Stimulated activated CD4-positive, alpha-beta T cell treated with anti-CD3 and anti-CD28 coated beads, Interleukin-4, amount 100 ng/mL, for 48 hours (primary cell): ENCODE measurements around the gene SCP2.

Source experiments
- DNase-seq, 2 donors: peaks; one replicate each; pipeline ENCODE4 v3.0.0-alpha.2; 2020; ENCODE audit warnings: low read depth in 2 of 2

Gene SCP2

GRCh38 chr1:53080769-53081168 lies 153.7 kb downstream of the SCP2 start:
- no peak for DNase-seq

DNA sequence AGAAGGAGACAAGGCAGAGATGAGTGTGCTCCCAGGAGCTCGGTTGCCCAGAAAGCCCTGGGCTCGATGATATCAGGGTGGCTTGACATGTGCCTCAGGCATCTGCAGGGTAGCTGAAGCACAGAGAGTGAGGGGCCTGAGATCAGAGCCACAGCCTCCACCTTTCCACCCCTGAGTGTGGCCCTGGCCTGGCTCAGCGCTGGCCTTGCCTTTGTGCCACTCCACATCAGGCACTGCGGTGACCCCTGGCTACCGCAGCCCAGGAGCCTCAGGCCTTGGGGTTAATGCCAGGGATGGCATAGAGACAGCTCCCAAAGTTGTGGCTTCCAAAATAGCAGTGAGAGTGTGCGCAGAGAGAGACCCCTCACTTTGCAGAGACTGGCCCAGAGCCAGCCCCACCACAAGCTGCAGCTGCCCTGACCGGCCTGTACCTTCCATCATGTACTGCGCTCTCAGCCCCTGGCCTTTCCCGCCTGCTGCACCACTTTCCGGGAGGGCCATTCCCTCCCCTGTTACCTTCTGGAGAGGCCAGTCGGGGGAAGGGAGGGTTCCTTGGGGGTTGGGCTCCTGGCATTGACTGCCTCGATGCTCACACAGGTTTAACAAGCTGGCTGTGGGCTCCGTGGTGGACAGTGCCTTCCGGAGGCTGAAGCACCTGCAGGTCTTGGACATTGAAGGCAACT lies 154.4 kb downstream of the SCP2 start:
- no peak for DNase-seq

DNA sequence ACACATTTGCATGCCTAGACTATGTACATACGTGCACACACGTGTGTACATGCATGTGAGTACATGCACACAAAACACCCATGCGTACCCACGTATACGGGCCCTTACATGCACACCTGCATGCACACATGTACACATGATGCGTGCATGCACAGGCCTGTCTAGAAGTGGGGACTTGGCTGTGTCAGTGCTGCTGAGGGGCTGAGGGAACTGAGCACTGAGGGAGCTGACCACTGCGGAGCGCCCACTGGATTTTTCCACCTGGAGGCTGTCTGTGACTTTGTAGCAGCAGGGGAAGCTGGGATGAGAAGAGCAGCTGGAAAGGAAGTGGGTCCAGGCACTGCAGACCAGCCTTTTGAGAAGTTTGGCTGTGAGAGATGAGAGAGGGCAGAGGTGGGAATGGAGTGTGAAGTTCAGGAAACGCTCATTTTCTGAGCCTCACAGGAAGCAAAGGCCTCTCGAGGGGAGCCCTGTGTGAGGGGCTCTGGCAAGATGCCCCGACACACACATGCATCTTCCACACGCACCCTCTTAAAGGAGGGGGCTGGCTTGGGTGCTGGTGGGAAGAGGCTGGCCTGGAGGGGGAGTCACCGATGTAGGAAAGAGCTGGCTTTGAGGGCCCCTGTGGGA lies 155.9 kb downstream of the SCP2 start:
- no peak for DNase-seq

- DNase-seq, result no peak
These were observed 156.8 kb downstream of the SCP2 start for GRCh38 chr1:53083636-53084588.

DNA sequence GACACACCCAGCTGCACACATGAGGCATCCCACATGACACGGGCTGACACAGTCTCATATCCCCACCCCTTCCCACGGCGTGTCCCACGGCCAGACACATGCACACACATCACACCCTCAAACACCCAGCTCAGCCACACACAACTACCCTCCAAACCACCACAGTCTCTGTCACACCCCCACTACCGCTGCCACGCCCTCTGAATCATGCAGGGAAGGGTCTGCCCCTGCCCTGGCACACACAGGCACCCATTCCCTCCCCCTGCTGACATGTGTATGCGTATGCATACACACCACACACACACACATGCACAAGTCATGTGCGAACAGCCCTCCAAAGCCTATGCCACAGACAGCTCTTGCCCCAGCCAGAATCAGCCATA lies 157.5 kb downstream of the SCP2 start:
- no peak for DNase-seq

GRCh38 chr1:53085405-53085804 lies 158.3 kb downstream of the SCP2 start:
- no peak for DNase-seq

DNA sequence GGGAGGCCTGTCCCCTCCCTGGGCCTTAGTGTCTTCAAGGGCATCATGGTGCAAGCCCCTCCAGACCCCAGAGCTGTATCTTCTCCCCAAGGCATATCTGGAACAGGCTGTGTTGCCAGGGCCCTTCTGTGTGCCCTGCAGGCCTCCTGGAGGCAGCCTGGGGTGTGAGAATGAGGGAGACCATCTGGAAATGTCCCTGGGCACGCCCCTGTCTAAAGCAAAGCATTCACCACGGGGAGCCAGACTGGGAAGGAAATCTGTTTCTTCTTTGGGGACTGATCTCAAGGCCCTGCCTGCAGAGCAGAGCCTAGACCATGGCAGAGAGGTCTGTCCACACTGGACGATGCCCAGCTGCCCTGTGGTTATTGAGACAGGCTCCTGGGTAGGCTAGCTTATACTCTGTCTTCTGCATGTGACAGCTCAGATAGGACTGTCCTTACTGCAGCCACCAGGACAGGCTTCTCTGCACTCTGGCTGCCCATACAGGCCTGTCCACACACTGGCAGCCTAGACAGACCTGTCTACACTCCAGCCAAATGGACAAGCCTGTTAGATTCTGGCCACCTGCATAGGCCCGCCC lies 159.5 kb downstream of the SCP2 start:
- DNase-seq, result no peak

- no peak for DNase-seq
These were observed 160.5 kb downstream of the SCP2 start for GRCh38 chr1:53087332-53088285.

GRCh38 chr1:53088616-53089300 lies 161.7 kb downstream of the SCP2 start:
- no peak for DNase-seq

DNA sequence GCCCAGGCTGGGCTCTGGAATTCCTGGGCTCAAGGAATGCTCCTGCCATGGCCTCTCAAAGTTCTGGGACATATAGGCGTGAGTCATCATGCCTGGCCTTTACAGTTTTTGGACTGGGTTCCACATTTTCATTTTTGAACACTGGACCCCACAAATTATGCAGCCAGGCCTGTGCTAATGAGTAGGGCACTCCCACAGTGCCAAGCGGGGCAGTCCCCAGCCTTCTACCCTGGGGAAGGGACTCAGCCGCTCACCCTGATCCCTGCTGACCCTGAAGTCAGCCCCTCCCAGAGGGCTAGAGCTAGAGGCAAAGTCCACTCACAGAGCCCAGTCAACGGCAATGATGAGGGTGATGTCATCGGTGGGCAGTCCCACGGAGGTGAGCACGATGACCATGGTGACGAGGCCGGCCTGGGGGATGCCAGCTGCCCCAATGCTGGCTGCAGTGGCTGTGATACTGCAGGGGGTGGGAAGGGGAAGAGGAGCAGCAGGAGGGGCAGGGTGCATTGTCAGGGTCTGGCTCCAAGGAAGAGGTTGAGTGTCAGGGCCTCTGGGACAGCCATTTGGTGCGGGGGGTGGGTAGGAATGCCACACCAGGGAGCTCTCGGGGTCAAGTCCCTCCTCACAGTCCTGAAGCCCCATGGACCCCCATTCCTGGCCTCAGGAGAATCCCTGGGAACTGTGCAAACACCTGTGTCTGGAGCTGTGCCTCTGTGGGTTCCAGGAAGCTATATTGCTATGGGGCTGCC lies 162.6 kb downstream of the SCP2 start:
- DNase-seq, result no peak

DNA sequence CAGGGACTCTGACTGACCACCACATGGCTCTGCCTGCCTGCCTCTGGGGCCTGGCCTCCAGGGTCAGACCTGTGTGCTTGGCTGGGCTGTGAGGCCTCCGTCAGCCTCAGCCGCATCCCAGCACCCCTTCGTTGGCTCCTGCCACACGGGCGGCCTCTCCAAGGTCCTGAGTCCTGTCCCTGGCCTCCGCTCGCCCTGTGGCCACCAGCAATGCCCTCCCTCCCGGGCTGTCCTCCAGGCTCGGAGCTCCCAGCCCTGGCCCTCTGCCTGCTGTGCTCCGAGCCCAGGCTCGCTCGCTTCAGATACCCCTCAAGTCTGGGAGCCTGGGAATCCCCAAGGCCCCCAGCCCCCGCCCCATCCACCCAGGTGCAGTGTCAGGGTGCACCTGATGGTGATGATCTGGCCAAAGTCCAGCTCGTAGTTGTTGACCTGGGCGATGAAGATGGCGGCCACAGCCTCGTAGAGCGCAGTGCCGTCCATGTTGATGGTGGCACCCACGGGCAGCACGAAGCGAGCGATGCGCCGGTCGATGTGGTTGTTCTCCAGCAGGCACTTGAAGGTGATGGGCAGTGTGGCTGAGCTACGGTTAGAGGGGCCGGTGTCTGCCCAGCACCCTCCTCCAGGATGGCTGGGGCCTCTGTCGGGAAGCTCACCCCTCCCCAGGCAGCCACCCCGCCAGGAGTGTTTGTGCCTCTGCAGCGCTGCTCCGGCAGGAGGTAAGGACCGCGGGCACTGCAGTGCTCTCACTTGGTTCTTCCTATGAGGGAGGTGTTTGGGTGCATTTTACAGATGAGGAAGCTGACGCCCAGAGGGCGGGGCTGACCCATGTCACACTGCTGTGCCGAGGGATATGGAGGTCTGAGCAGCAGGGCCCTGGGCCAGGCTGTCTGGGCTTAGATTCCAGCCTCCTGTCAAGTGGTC lies 163.4 kb downstream of the SCP2 start:
- DNase-seq, result no peak

DNA sequence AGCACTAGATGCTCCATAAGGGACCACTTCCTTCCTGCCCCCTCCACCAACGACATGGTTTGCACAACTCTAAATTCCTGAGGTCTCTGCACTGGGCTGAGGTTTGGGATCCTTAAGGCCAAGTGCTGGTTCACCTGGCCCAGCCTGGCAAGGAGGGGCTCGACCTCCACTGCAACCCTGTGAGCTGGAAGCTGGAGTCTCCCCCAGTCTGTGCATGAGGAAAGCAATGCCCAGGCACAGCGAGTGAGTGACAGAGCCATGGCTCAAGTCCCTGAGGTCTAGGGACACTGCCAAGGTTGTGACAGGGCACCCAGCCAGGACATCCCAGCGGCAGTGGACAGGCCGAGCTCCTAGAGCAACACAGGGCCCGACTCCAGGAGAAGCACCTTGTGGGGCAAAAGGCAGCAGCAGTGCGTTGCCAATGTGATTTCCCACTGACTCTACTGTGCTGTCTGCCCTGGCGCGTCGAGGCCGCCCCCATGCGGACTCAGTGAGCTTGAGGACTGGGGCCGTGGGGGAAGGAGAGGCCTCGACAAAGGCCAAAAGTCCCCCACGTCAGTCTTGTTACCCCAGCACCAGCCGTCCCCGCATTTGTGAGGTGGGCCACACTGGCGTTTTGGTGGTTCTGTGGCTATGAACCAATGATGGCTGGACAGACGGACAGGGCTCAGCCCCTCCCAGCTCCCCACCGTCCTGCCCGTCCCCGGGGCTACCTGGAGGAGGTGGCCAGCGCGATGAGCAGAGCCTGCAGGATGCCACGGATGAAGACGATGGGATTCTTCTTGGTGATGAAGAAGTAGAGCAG lies 165.0 kb downstream of the SCP2 start:
- DNase-seq, result no peak

- DNase-seq, result no peak
These were observed 165.8 kb downstream of the SCP2 start for GRCh38 chr1:53092659-53093450.

GRCh38 chr1:53093451-53093754 lies 166.3 kb downstream of the SCP2 start:
- no peak for DNase-seq

GRCh38 chr1:53093778-53094532 lies 166.9 kb downstream of the SCP2 start:
- DNase-seq, result no peak

DNA sequence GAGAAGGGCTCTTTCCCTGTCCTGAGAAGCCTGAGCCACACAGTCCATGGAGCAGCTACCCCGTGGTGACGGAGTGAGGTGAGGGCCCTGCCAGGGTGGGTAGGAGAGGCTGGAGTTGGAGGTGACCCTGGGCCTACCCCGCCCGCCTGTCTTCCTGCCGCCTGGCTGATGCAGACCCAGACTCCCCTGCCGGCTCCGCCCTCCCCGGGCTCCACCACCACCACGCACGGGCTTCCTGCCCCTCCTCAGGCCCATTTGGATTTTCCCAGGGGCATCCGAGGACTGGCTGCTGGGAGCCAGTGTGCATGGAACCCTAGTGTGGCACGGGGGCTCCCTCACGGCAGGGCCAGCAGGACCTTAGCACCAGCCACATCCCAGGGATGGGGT lies 167.4 kb downstream of the SCP2 start:
- no peak for DNase-seq
